GM12878 (cell line): Measurements from ENCODE around the gene HTR4. TPM values are rescaled to one million over a fixed set of nuclear protein-coding genes. Genes with fewer than 3 reads are reported as not detected.

ENCODE experiments used
- ATAC-seq: fragments of 200-7000 bp; cut with Tn5 transposase; 3 replicates; pipeline ENCODE4 v1.9.1; 2020; ENCODE audit warnings: mild to moderate bottlenecking, moderate library complexity
- BruUV-seq: library from RNA; stranded (reverse); fragments of 400-500 nt; replicated peaks from 2 replicates; lab custom pipeline; 2021; lab: Mats Ljungman, UMichigan
- CTCF ChIA-PET: fragments of 300-600 bp; sonication (Branson Sonifier 250); formaldehyde crosslinking; extraction: SDS; loops from one replicate; lab custom pipeline; 2021; ENCODE audit warnings: inconsistent platforms; lab: Yijun Ruan, JAX
- POLR2A ChIA-PET: fragments of 350-600 bp; formaldehyde crosslinking; extraction: SDS; loops from one replicate; lab custom pipeline; 2021; ENCODE audit warnings: inconsistent platforms; lab: Charles Lee
- RAD21 ChIA-PET: fragments of 300-600 bp; sonication (Branson Sonifier 250); formaldehyde crosslinking; loops from one replicate; lab custom pipeline; 2023; ENCODE audit warnings: antibody characterized with exemption; ENCODE audit not compliant: unreplicated experiment; lab: Charles Lee
- SMC1A ChIA-PET: fragments of 300-600 bp; sonication (Branson Sonifier 250); formaldehyde crosslinking; loops from one replicate; lab custom pipeline; 2023; ENCODE audit not compliant: unreplicated experiment, uncharacterized antibody; lab: Charles Lee
- DNase-seq: peaks from one replicate; pipeline ENCODE4 v3.0.0-alpha.2; 2011; ENCODE audit warnings: low read depth, low spot score
- FAIRE-seq: peaks from 3 replicates; lab custom pipeline; 2011; peaks lifted over from hg19 to GRCh38; lab: Jason Lieb, UNC
- H2AFZ ChIP-seq: 2 replicates; pipeline ENCODE4 v1.6.0; 2011; ENCODE audit warnings: low read depth, low read length, control low read depth; ENCODE audit not compliant: control insufficient read depth
- H3K27ac ChIP-seq: 2 replicates; pipeline ENCODE4 v1.5.1; 2011; ENCODE audit warnings: control low read depth; ENCODE audit not compliant: control insufficient read depth, insufficient read depth
- H3K27me3 ChIP-seq, 2 experiments: replicated peaks in 1 of 2; 2 replicates each; pipeline versions ENCODE4 v1.6.0 to v1.6.1; 2011; ENCODE audit warnings: low read length in 1 of 2; ENCODE audit not compliant: control insufficient read depth in 2 of 2, insufficient read depth in 2 of 2
- H3K36me3 ChIP-seq, 2 experiments: 2 replicates each; pipeline ENCODE4 v1.5.1; 2011; ENCODE audit warnings: low read length in 1 of 2; ENCODE audit not compliant: control insufficient read depth in 2 of 2, insufficient read depth in 2 of 2
- H3K4me1 ChIP-seq: 2 replicates; pipeline ENCODE4 v1.6.1; 2011; ENCODE audit warnings: mild to moderate bottlenecking, low read length, moderate library complexity, mixed read lengths; ENCODE audit not compliant: control insufficient read depth, insufficient read depth
- H3K4me2 ChIP-seq: 2 replicates; pipeline ENCODE4 v1.6.0; 2011; ENCODE audit warnings: control low read depth; ENCODE audit not compliant: control insufficient read depth, insufficient read depth
- H3K4me3 ChIP-seq: fragments of 200-600 bp; sonication (generic); 2 replicates; pipeline ENCODE4 v1.5.1; 2016
- H3K79me2 ChIP-seq: 2 replicates; pipeline ENCODE4 v1.6.0; 2011; ENCODE audit warnings: low read length; ENCODE audit not compliant: control insufficient read depth, insufficient read depth
- H3K9ac ChIP-seq: 2 replicates; pipeline ENCODE4 v1.8.0; 2011; ENCODE audit warnings: low read length, control low read depth, mixed read lengths; ENCODE audit not compliant: control insufficient read depth, insufficient read depth
- H3K9me3 ChIP-seq: replicated peaks from 3 replicates; pipeline ENCODE4 v1.5.1; 2011; ENCODE audit warnings: mild to moderate bottlenecking, low read length; ENCODE audit not compliant: control insufficient read depth, insufficient read depth
- H4K20me1 ChIP-seq: 2 replicates; pipeline ENCODE4 v1.6.0; 2011; ENCODE audit not compliant: control insufficient read depth, insufficient read depth
- CUX1 ChIP-seq: IDR thresholded peaks from 2 replicates; pipeline ENCODE4 v1.6.1; 2012; ENCODE audit warnings: improper control_type of control experiment, low read depth, low read length; ENCODE audit not compliant: insufficient replicate concordance
- EED ChIP-seq: sonication (generic); IDR thresholded peaks from 2 replicates; pipeline ENCODE4 v1.6.1; 2016; ENCODE audit warnings: antibody characterized with exemption, low read depth
- FOS ChIP-seq: IDR thresholded peaks from 3 replicates; pipeline ENCODE4 v1.6.1; 2011; ENCODE audit warnings: borderline replicate concordance; ENCODE audit not compliant: insufficient read length; ENCODE audit errors: extremely low read depth
- GABPA ChIP-seq: IDR thresholded peaks from 2 replicates; pipeline ENCODE4 v1.6.1; 2014; ENCODE audit warnings: antibody characterized with exemption, low read depth, mild to moderate bottlenecking, inconsistent platforms
- RELA ChIP-seq: fragments of 450-650 bp; IDR thresholded peaks from 2 replicates; pipeline ENCODE4 v1.8.0; 2014; ENCODE audit warnings: borderline replicate concordance; ENCODE audit not compliant: partially characterized antibody
- REST ChIP-seq: IDR thresholded peaks from 2 replicates; pipeline ENCODE4 v1.6.1; 2012; ENCODE audit warnings: mild to moderate bottlenecking, low read depth, low read length
- SMARCA5 ChIP-seq: fragments of 450-650 bp; IDR thresholded peaks from 2 replicates; pipeline ENCODE4 v1.6.1; 2017; ENCODE audit warnings: mild to moderate bottlenecking
- YBX1 ChIP-seq: fragments of 450-650 bp; IDR thresholded peaks from 2 replicates; pipeline ENCODE4 v1.6.1; 2016; ENCODE audit warnings: antibody characterized with exemption
- WGBS: methylation state at CpG from one replicate; pipeline ENCODE4 v1.1.6; 2016; ENCODE audit warnings: low lambda C conversion rate; ENCODE audit not compliant: insufficient replicate concordance, insufficient coverage; ENCODE audit errors: missing lambda C conversion rate; 5-methylcytosine and 5-hydroxymethylcytosine counted together
- in situ Hi-C: fragments of 300-500 bp; cut with MboI; formaldehyde crosslinking; loops from 9 replicates; pipeline ENCODE4 v1.14.3; 2018; ENCODE audit warnings: mixed read lengths
- intact Hi-C: fragments of 100-400 bp; cut with micrococcal nuclease; formaldehyde crosslinking; loops from one replicate; pipeline ENCODE4 v1.14.2; 2022; ENCODE audit not compliant: unreplicated experiment
- polyA plus RNA-seq, 11 experiments: library from polyadenylated mRNA; depleted of rRNA in 4 of 11; unstranded in 6 of 11; stranded (reverse) in 5 of 11; fragments of >200 nt; fragmentation: Nextera tagmentation in 4 of 11; fragmentation: Illumina TruSeq in 1 of 11; extraction: Ambion mirVana in 4 of 11; extraction: Trizol in 1 of 11; gene quantifications; 1 replicate in 1 of 11; 2 replicates in 10 of 11; pipeline versions ENCODE4 v1.2.1 to v1.2.3, GENCODE V29; 2011 to 2016; ENCODE audit warnings: inconsistent platforms in 2 of 11, missing spikeins in 2 of 11, low read depth in 1 of 11
- total RNA-seq, 4 experiments: library from RNA; depleted of rRNA in 3 of 4; stranded (reverse); fragments of >200 nt in 3 of 4; fragmentation: Illumina TruSeq in 1 of 4; extraction: Trizol in 1 of 4; gene quantifications; 2 replicates each; pipeline versions ENCODE4 v1.2.1 to v1.2.3, GENCODE V29; 2013 to 2021
- TF ChIP-seq, protein P1 (sequence below): fragments of 450-650 bp; IDR thresholded peaks from 2 replicates; pipeline ENCODE4 v1.6.1; 2017; ENCODE audit warnings: borderline replicate concordance
- TF ChIP-seq, protein P2 (sequence below): fragments of 150-350 bp; IDR thresholded peaks from 2 replicates; pipeline ENCODE4 v1.6.1; 2014; ENCODE audit warnings: mild to moderate bottlenecking, low read depth, low read length

HTR4 gene
- total and polyA plus RNA-seq, 10 of the 15 experiments (the other 5 are each of a cell fraction or from before 2014, with no cell fraction given), result not detected

- FAIRE-seq (no peak), DNase-seq (no peak), ATAC-seq (no peak)
- Histone ChIP-seq H3K27me3 (no peaks in the 10 kb centered on the region), H3K36me3 (no peaks in the 10 kb centered on the region), H3K4me1 (no peaks in the 10 kb centered on the region), H3K4me3 (no peak overlapping the region), H3K27ac (no peak overlapping the region), H3K9ac (no peak overlapping the region), H2AFZ (no peak overlapping the region), H3K4me2 (no peak overlapping the region), H4K20me1 (no peaks in the 10 kb centered on the region), H3K9me3 (no peaks in the 10 kb centered on the region), H3K79me2 (no peaks in the 10 kb centered on the region)
- TF ChIP-seq, protein P1, sequence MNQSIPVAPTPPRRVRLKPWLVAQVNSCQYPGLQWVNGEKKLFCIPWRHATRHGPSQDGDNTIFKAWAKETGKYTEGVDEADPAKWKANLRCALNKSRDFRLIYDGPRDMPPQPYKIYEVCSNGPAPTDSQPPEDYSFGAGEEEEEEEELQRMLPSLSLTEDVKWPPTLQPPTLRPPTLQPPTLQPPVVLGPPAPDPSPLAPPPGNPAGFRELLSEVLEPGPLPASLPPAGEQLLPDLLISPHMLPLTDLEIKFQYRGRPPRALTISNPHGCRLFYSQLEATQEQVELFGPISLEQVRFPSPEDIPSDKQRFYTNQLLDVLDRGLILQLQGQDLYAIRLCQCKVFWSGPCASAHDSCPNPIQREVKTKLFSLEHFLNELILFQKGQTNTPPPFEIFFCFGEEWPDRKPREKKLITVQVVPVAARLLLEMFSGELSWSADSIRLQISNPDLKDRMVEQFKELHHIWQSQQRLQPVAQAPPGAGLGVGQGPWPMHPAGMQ, result no peak
- TF ChIP-seq YBX1 (no peak), GABPA (no peak), FOS (no peak), CUX1 (no peak), REST (no peak), RELA (no peak), EED (no peak), SMARCA5 (no peak)
- TF ChIP-seq, protein P2, sequence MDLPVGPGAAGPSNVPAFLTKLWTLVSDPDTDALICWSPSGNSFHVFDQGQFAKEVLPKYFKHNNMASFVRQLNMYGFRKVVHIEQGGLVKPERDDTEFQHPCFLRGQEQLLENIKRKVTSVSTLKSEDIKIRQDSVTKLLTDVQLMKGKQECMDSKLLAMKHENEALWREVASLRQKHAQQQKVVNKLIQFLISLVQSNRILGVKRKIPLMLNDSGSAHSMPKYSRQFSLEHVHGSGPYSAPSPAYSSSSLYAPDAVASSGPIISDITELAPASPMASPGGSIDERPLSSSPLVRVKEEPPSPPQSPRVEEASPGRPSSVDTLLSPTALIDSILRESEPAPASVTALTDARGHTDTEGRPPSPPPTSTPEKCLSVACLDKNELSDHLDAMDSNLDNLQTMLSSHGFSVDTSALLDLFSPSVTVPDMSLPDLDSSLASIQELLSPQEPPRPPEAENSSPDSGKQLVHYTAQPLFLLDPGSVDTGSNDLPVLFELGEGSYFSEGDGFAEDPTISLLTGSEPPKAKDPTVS, result no peak
- WGBS, result 7% methylated on average over 1 of the region's 1 CpG
- SMC1A ChIA-PET, result no interaction called here
- POLR2A ChIA-PET, result no interaction called here
- intact Hi-C loops, result no loop called here
- in situ Hi-C loops, result no loop called here
- BruUV-seq, result no TSS peak
- CTCF ChIA-PET, result no interaction called here
- RAD21 ChIA-PET, result no interaction called here
These were observed 91.3 kb downstream of the HTR4 start for GRCh38 chr5:148563021-148563420.
